Ishikawa (cell line): ENCODE measurements around the gene CALCOCO1.

ENCODE experiments used
- EP300 ChIP-seq: IDR thresholded peaks from 2 replicates; pipeline ENCODE4 v1.6.1; 2012; ENCODE audit warnings: borderline replicate concordance
- MAX ChIP-seq: IDR thresholded peaks from 2 replicates; pipeline ENCODE4 v1.6.1; 2012
- REST ChIP-seq: IDR thresholded peaks from 2 replicates; pipeline ENCODE4 v1.6.1; 2012; ENCODE audit warnings: low read depth, mild to moderate bottlenecking

- TF ChIP-seq MAX (no peak), REST (no peak), EP300 (no peak)
These were observed 63.1 kb downstream of the CALCOCO1 start for GRCh38 chr12:53664191-53664590.
